Ascending aorta (tissue), 2 donors: ENCODE results near the gene ERO1A. TPM values are rescaled to one million over a fixed set of nuclear protein-coding genes. Genes with fewer than 3 reads are reported as not detected.

Experiments
- DNase-seq, 2 donors: peaks; one replicate each; pipeline ENCODE4 v3.0.0-alpha.2; 2019; ENCODE audit warnings: low spot score in 2 of 2
- H3K27ac ChIP-seq, 2 donors: fragments of 200-600 bp; sonication (generic); one replicate each; pipeline ENCODE4 v1.5.1; 2016 to 2017; ENCODE audit warnings: mild to moderate bottlenecking in 1 of 2
- H3K27me3 ChIP-seq: fragments of 200-600 bp; sonication (generic); one replicate; pipeline ENCODE4 v1.5.1; 2017
- H3K36me3 ChIP-seq, 2 donors: fragments of 200-600 bp; sonication (generic); one replicate each; pipeline ENCODE4 v1.5.1; 2016
- H3K4me1 ChIP-seq, 2 donors: fragments of 200-600 bp; sonication (generic); one replicate each; pipeline ENCODE4 v1.5.1; 2016 to 2017; ENCODE audit warnings: mild to moderate bottlenecking in 1 of 2
- H3K4me3 ChIP-seq, 2 donors: fragments of 200-600 bp; sonication (generic); one replicate each; pipeline ENCODE4 v1.5.1; 2016 to 2017; ENCODE audit warnings: mild to moderate bottlenecking in 1 of 2
- H3K9me3 ChIP-seq, 2 donors: fragments of 200-600 bp; sonication (generic); one replicate each; pipeline ENCODE4 v1.5.1; 2016
- intact Hi-C: fragments of 100-400 bp; cut with DNase I; formaldehyde crosslinking; loops from one replicate; pipeline ENCODE4 v1.15.1; 2023
- total RNA-seq: library from RNA; depleted of rRNA; stranded (reverse); fragments of >200 nt; gene quantifications from one replicate; pipeline ENCODE4 v1.1.0, GENCODE V29; 2016
- TF ChIP-seq, protein P1 (sequence below), 3 experiments: fragments of 200-600 bp in 2 of 3; fragments of 450-650 bp in 1 of 3; sonication (generic) in 2 of 3; IDR thresholded peaks; one replicate each; pipeline ENCODE4 v1.5.1; 2016 to 2019; ENCODE audit warnings: antibody characterized with exemption in 3 of 3, mild to moderate bottlenecking in 1 of 3, moderate library complexity in 1 of 3

ERO1A gene
- total RNA-seq, 1 donor from 2014 or later, result 25.9 TPM

DNA sequence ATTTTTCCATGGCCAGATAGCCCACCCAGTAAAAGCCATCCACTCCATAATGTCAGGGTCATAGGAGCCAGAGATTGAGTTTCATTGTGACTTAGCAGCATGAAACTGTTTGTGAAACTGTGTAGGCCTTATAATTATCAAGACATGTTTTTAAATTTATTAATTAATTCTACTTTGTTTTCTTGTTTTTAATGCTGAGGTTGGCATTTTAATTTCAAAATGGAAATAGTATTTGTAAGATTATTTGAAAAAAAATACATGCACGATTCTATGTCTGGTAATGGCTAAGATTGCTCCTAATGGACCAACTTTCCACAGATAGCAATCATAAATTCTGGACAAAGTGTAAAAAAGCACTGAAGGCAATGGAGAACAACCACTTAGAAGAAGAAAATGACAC lies 75.7 kb downstream of the ERO1A start:
- no peaks in the 10 kb centered on the region for H3K9me3 ChIP-seq
- DNase-seq, result no peak
- no peaks in the 10 kb centered on the region for H3K36me3 ChIP-seq
- H3K27me3 ChIP-seq, result no peaks in the 10 kb centered on the region
- H3K27ac ChIP-seq, result no peak overlapping the region
- no peak overlapping the region for H3K4me3 ChIP-seq
- no peaks in the 10 kb centered on the region for H3K4me1 ChIP-seq
- intact Hi-C loops, result no loop called here
- TF ChIP-seq, protein P1, sequence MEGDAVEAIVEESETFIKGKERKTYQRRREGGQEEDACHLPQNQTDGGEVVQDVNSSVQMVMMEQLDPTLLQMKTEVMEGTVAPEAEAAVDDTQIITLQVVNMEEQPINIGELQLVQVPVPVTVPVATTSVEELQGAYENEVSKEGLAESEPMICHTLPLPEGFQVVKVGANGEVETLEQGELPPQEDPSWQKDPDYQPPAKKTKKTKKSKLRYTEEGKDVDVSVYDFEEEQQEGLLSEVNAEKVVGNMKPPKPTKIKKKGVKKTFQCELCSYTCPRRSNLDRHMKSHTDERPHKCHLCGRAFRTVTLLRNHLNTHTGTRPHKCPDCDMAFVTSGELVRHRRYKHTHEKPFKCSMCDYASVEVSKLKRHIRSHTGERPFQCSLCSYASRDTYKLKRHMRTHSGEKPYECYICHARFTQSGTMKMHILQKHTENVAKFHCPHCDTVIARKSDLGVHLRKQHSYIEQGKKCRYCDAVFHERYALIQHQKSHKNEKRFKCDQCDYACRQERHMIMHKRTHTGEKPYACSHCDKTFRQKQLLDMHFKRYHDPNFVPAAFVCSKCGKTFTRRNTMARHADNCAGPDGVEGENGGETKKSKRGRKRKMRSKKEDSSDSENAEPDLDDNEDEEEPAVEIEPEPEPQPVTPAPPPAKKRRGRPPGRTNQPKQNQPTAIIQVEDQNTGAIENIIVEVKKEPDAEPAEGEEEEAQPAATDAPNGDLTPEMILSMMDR (IDR thresholded peaks at IDR 0.05), result no peak

DNA sequence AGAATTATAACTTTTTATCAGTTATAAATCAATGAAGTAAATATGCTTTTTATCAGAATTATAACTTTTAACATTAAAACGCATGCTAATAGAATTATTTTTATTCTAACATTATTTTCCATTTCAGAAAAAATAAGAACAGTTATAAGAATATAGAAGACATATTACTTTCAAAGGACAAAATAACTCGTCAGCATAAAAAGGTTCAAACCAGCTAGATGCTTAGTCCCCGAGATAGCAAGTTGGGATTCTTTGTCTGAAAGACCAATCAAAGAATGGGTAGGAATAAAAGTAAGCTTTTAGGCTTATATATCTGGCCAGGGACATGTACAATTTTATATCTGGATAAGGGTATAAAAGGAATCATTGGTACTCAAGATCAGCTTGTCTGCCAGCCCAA lies 76.8 kb downstream of the ERO1A start:
- TF ChIP-seq, protein P1 (IDR thresholded peaks at IDR 0.05), result no peak
- H3K27ac ChIP-seq, result no peak overlapping the region
- intact Hi-C loops, result no loop called here
- no peaks in the 10 kb centered on the region for H3K9me3 ChIP-seq
- no peaks in the 10 kb centered on the region for H3K36me3 ChIP-seq
- no peak overlapping the region for H3K4me3 ChIP-seq
- no peaks in the 10 kb centered on the region for H3K4me1 ChIP-seq
- H3K27me3 ChIP-seq, result no peaks in the 10 kb centered on the region
- DNase-seq, result no peak

DNA sequence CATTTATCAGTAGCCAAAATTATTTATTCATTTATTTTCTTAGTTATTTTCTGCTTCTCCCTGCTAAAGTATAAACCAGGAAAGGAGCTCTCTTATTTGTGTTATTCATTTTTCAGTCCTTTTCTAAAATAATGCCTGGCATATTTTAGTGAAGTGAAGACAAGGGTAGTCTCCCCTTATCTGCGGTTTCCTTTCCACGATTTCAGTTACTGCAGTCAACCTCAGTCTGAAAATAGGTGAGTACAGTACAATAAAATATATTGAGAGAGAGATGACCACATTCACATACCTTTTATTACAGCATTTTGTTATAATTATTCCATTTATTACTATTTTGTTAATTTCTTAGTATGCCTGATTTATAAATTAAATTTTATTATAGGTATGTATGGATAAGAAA lies 85.2 kb downstream of the ERO1A start:
- H3K36me3 ChIP-seq, result no peaks in the 10 kb centered on the region
- DNase-seq, result no peak
- H3K27ac ChIP-seq, result no peak overlapping the region
- H3K4me3 ChIP-seq, result no peak overlapping the region
- peaks cover 0 to under 1% of the 10 kb centered on the region in 2 donors for H3K9me3 ChIP-seq
- intact Hi-C loops, result no loop called here
- TF ChIP-seq, protein P1 (IDR thresholded peaks at IDR 0.05), result no peak
- no peaks in the 10 kb centered on the region for H3K27me3 ChIP-seq
- H3K4me1 ChIP-seq, result no peaks in the 10 kb centered on the region

DNA sequence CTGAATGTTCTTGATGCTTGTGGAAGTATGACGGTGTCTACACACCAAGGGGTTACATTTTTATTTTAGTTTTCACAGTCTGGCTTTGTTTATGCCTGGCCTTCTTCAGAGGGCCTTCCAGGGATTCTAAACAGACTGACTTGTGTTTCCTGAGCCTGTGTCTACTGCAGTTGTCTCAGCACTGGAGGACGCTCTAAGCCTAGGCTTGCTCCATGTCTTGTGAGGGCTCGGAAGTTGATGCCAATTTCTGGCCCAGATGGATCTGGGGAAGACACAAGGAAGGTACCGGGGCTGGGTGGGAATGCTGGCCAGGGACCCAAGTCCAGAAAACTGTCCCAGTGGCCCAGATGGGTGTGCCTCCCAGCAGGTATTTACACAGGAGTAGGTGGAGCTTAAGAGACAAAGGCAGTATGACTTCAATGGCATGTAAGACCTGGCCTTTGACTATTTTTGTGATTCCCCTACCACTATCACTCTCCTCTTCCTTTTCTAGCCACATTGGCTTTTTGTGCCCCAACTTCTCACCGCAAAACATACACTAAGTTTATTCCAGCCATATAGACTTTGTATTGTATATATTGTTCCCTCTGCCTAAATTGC lies 85.8 kb downstream of the ERO1A start:
- H3K4me1 ChIP-seq, result no peaks in the 10 kb centered on the region
- no peak overlapping the region for H3K4me3 ChIP-seq
- no peak overlapping the region for H3K27ac ChIP-seq
- TF ChIP-seq, protein P1 (IDR thresholded peaks at IDR 0.05), result no peak
- no peak for DNase-seq
- peaks cover 0 to 6% of the 10 kb centered on the region in 2 donors for H3K9me3 ChIP-seq
- H3K36me3 ChIP-seq, result no peaks in the 10 kb centered on the region
- intact Hi-C loops, result no loop called here
- no peaks in the 10 kb centered on the region for H3K27me3 ChIP-seq

DNA sequence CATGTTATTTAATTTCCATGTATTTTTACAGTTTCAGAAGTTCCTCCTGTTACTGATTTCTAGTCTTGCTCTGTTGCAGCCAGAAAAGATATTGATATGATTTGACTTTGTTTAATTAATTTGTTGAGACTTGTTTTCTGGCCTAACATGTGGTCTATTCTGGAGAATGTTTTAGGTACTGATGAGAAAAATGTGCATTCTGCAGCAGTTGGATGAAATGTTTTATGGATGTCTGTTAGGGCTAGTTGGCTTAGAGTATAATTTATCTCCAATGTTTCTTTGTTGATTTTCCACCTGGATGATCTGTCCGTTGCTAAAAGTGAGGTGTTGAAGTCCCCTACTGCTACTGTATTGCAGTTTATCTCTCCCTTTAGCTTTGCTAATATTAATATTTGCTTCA lies 88.3 kb downstream of the ERO1A start:
- H3K27me3 ChIP-seq, result no peaks in the 10 kb centered on the region
- H3K9me3 ChIP-seq, result peaks cover 0 to 9% of the 10 kb centered on the region in 2 donors
- H3K4me1 ChIP-seq, result no peaks in the 10 kb centered on the region
- intact Hi-C loops, result no loop called here
- DNase-seq, result no peak
- no peak overlapping the region for H3K4me3 ChIP-seq
- H3K36me3 ChIP-seq, result no peaks in the 10 kb centered on the region
- no peak overlapping the region for H3K27ac ChIP-seq
- TF ChIP-seq, protein P1 (IDR thresholded peaks at IDR 0.05), result no peak

DNA sequence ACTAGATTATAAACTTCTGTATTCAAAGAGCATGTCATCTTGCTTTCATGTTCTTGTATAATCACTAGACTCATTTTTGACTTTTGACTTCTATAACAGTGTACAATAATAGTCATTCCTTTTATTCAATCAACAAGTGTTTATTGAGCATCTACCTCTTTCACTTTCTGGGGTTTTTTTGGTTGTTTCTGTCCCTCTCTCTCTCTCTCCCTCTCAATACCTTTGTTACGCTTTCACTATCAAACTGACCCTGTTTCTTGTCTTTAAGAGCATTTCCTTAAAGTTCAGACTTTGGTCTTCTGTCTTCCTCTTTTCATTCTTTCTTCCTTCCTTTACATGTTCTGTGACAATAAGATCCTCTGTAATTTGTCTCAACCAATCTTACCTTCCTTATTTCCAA lies 93.2 kb downstream of the ERO1A start:
- H3K9me3 ChIP-seq, result peaks cover 0 to 9% of the 10 kb centered on the region in 2 donors
- H3K27ac ChIP-seq, result no peak overlapping the region
- intact Hi-C loops, result no loop called here
- no peaks in the 10 kb centered on the region for H3K27me3 ChIP-seq
- no peaks in the 10 kb centered on the region for H3K36me3 ChIP-seq
- TF ChIP-seq, protein P1 (IDR thresholded peaks at IDR 0.05), result no peak
- no peak overlapping the region for H3K4me3 ChIP-seq
- no peaks in the 10 kb centered on the region for H3K4me1 ChIP-seq
- no peak for DNase-seq
